HEK293 (cell line): Measurements from ENCODE around the gene SMARCB1.

ENCODE experiments used
- EGR2 ChIP-seq: fragments of 450-650 bp; formaldehyde crosslinking; IDR thresholded peaks from 2 replicates; pipeline ENCODE4 v1.5.1; 2016; ENCODE audit warnings: low read depth, missing biosample characterization, missing genetic modification characterization
- ELK4 ChIP-seq: IDR thresholded peaks from 2 replicates; pipeline ENCODE4 v1.6.1; 2011; ENCODE audit warnings: mild to moderate bottlenecking, low read depth, low read length, borderline replicate concordance
- GLI2 ChIP-seq: fragments of 450-650 bp; formaldehyde crosslinking; IDR thresholded peaks from 2 replicates; pipeline ENCODE4; 2017; ENCODE audit warnings: missing biosample characterization, missing genetic modification characterization, low read depth, borderline replicate concordance
- HIC1 ChIP-seq: fragments of 450-650 bp; formaldehyde crosslinking; IDR thresholded peaks from 2 replicates; pipeline ENCODE4 v1.5.1; 2016; ENCODE audit warnings: missing biosample characterization, missing genetic modification characterization
- KLF16 ChIP-seq: fragments of 450-650 bp; formaldehyde crosslinking; IDR thresholded peaks from 2 replicates; pipeline ENCODE4 v1.5.1; 2017; ENCODE audit warnings: missing biosample characterization, missing genetic modification characterization
- PRDM2 ChIP-seq: fragments of 450-650 bp; formaldehyde crosslinking; IDR thresholded peaks from 2 replicates; pipeline ENCODE4 v1.5.1; 2016; ENCODE audit warnings: missing biosample characterization, missing genetic modification characterization, borderline replicate concordance
- ZBTB11 ChIP-seq: fragments of 450-650 bp; formaldehyde crosslinking; conservative IDR thresholded peaks from 2 replicates; pipeline ENCODE4 v1.5.1; 2016; ENCODE audit warnings: low read depth, missing biosample characterization, missing genetic modification characterization
- ZFHX2 ChIP-seq: fragments of 450-650 bp; formaldehyde crosslinking; conservative IDR thresholded peaks from 2 replicates; pipeline ENCODE4 v1.5.1; 2016; ENCODE audit warnings: missing biosample characterization, missing genetic modification characterization
- ZNF114 ChIP-seq: fragments of 450-650 bp; formaldehyde crosslinking; IDR thresholded peaks from 2 replicates; pipeline ENCODE4 v1.5.0; 2017; ENCODE audit warnings: missing biosample characterization, missing genetic modification characterization
- ZNF202 ChIP-seq: fragments of 450-650 bp; formaldehyde crosslinking; IDR thresholded peaks from 2 replicates; pipeline ENCODE4 v1.5.1; 2016; ENCODE audit warnings: missing biosample characterization, missing genetic modification characterization, borderline replicate concordance
- ZNF555 ChIP-seq: fragments of 450-650 bp; formaldehyde crosslinking; conservative IDR thresholded peaks from 2 replicates; pipeline ENCODE4 v1.5.1; 2017; ENCODE audit warnings: missing biosample characterization, mild to moderate bottlenecking, missing genetic modification characterization, inconsistent platforms
- ZNF621 ChIP-seq: fragments of 450-650 bp; formaldehyde crosslinking; IDR thresholded peaks from 2 replicates; pipeline ENCODE4 v1.5.1; 2017; ENCODE audit warnings: missing biosample characterization, missing genetic modification characterization
- TF ChIP-seq, protein P1 (sequence below): fragments of 450-650 bp; formaldehyde crosslinking; IDR thresholded peaks from 2 replicates; pipeline ENCODE4 v1.5.0; 2017; ENCODE audit warnings: missing biosample characterization, missing genetic modification characterization, borderline replicate concordance
- TF ChIP-seq, protein P2 (sequence below): fragments of 450-650 bp; formaldehyde crosslinking; IDR thresholded peaks from 2 replicates; pipeline ENCODE4 v1.5.1; 2017; ENCODE audit warnings: missing biosample characterization, missing genetic modification characterization

The SMARCB1 gene

GRCh38 chr22:23752090-23752691 is 34.6 kb upstream of the SMARCB1 start (continued):
- TF ChIP-seq ZBTB11 (tag by site-specific recombination) (no peak), ELK4 (no peak), ZNF114 (tag by site-specific recombination) (no peak), PRDM2 (tag by site-specific recombination) (no peak), KLF16 (tag by site-specific recombination) (no peak), GLI2 (no peak), HIC1 (0 out of 2 replicates have a peak, but pooled peaks have one; percentile 43), ZFHX2 (tag by site-specific recombination) (peak; percentile 82), ZNF555 (tag by site-specific recombination) (no peak), ZNF621 (tag by site-specific recombination) (no peak), EGR2 (tag by site-specific recombination) (peak; percentile 74), ZNF202 (no peak)
- TF ChIP-seq, protein P1, sequence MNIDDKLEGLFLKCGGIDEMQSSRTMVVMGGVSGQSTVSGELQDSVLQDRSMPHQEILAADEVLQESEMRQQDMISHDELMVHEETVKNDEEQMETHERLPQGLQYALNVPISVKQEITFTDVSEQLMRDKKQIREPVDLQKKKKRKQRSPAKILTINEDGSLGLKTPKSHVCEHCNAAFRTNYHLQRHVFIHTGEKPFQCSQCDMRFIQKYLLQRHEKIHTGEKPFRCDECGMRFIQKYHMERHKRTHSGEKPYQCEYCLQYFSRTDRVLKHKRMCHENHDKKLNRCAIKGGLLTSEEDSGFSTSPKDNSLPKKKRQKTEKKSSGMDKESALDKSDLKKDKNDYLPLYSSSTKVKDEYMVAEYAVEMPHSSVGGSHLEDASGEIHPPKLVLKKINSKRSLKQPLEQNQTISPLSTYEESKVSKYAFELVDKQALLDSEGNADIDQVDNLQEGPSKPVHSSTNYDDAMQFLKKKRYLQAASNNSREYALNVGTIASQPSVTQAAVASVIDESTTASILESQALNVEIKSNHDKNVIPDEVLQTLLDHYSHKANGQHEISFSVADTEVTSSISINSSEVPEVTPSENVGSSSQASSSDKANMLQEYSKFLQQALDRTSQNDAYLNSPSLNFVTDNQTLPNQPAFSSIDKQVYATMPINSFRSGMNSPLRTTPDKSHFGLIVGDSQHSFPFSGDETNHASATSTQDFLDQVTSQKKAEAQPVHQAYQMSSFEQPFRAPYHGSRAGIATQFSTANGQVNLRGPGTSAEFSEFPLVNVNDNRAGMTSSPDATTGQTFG (tag by site-specific recombination): no peak
- TF ChIP-seq, protein P2, sequence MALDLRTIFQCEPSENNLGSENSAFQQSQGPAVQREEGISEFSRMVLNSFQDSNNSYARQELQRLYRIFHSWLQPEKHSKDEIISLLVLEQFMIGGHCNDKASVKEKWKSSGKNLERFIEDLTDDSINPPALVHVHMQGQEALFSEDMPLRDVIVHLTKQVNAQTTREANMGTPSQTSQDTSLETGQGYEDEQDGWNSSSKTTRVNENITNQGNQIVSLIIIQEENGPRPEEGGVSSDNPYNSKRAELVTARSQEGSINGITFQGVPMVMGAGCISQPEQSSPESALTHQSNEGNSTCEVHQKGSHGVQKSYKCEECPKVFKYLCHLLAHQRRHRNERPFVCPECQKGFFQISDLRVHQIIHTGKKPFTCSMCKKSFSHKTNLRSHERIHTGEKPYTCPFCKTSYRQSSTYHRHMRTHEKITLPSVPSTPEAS (tag by site-specific recombination): no peak
